A549 treated with Mapracorat at 1 μM for 4 hours (cell line): ENCODE data around the gene BBS4. TPM values are rescaled to one million over a fixed set of nuclear protein-coding genes. Genes with fewer than 3 reads are reported as not detected.

ENCODE experiments used
- total RNA-seq: library from RNA; stranded (reverse); fragments of 200-300 nt; extraction: Qiagen RNA extraction; gene quantifications from 5 replicates; pipeline ENCODE4 v1.2.3, GENCODE V29; 2022

The BBS4 gene
- total RNA-seq: 15.1 to 19.8 TPM (median 17.4 TPM) in 5 replicates

GRCh38 chr15:72685925-72686794, at the start of gene BBS4, which contains the start of gene HIGD2B:
BBS4 (plus strand) TSS chr15:72686207; CDS start chr15:72686228, 21 bp downstream.
HIGD2B (minus strand) TSS chr15:72686182; CDS start chr15:72676374, 9,808 bp downstream.

GRCh38 chr15:72654397-72654796, 31.6 kb upstream of the BBS4 start, which contains the start of gene GOLGA6B:
GOLGA6B (plus strand) TSS chr15:72654697; CDS start chr15:72654738, 41 bp downstream.

GRCh38 chr15:72783640-72784455, 97.8 kb downstream of the BBS4 start, which contains the start of gene ADPGK:
ADPGK (minus strand) TSS chr15:72783758; CDS start chr15:72783691, 67 bp downstream.

Other genes starting within 250 kb of the BBS4 start
- 45.5 to 86.3 TPM (median 76.1 TPM) in 5 replicates for gene ARIH1, start 211.9 kb upstream of the BBS4 start, total RNA-seq
- 0.10 TPM in 1 of 5 replicates, not detected in the others for gene GOLGA6B, start 31.5 kb upstream of the BBS4 start, total RNA-seq
- gene HIGD2B, start within 50 bp of the BBS4 start, total RNA-seq: not detected in 5 replicates
- gene ADPGK, start 97.6 kb downstream of the BBS4 start, total RNA-seq: 68.4 to 75.2 TPM (median 71.0 TPM) in 5 replicates